Measurements from ENCODE around the gene CEP192. TPM values are rescaled to one million over a fixed set of nuclear protein-coding genes. Genes with fewer than 3 reads are reported as not detected.
A peak's percentile ranks its signal among the peaks of the same experiment; 100 is the strongest.

The CEP192 gene
- total and polyA plus RNA-seq, 5 experiments from 2014 or later = 3.0 to 40.9 (median 6.7) TPM

DNA sequence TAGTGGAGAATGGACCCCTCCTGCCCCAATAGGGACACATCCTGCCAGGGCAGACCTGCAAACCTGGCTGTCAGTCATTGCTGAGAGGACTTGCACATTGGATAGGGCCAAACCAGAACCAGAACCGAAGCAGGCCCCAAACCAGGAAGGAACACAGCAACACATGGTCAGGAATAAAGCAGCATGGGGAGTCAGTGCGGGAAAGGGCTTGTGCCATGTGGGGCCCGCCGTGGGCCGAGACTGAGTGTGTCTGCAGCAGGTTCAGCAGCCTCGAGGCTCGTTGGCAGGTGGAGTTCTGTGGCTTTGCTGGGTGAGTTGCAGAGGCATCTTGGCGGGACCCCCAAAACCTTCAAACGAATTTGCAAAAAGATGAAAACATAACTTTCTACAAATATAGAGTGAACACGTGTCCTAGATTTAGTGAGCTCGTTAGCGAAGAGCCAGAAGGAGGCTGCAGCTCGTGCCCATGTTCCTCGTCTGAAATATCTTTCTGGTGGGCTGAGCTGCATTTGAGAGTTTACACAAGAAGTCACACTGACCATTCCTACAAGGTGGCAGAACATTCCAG lies 182.5 kb downstream of the CEP192 start:
- POLR2A ChIA-PET = no interaction called here
- ATAC-seq (peak in 1 of 2 donors; percentile 35), DNase-seq (peak in 3 of 10 donors; percentile 10 to 20 (median 11))
- peaks cover 0 to under 1% (median 0%) of the 10 kb centered on the region in 3 donors for H3K36me3 Mint-ChIP-seq
- peaks cover 0 to 5% (median 0%) of the 10 kb centered on the region in 5 donors for H3K27me3 Mint-ChIP-seq
- H3K4me1 Mint-ChIP-seq = peaks cover 2 to 9% (median 6%) of the 10 kb centered on the region in 4 donors
- H3K4me3 Mint-ChIP-seq = peak overlapping the region in 5 of 10 donors; percentile 24 to 66 (median 45)
- peaks cover 0 to 13% (median 0%) of the 10 kb centered on the region in 9 donors for H3K9me3 Mint-ChIP-seq
- peak overlapping the region in 8 of 10 donors; percentile 35 to 88 (median 64) for H3K27ac Mint-ChIP-seq

Other genes starting within 250 kb of the CEP192 start
- 10 to 100 TPM; 62.7 to 71.7 TPM for gene PTPN2, start 107.1 kb upstream of the CEP192 start, total RNA-seq
- 10 to 100 TPM; 71.4 to 76.1 (median 74.2) TPM for gene PTPN2, start 107.1 kb upstream of the CEP192 start, polyA plus RNA-seq
- gene SEH1L, start 43.4 kb upstream of the CEP192 start, total RNA-seq = 10 to 100 TPM; 40.9 to 41.7 TPM
- 10 to 100 TPM; 25.5 to 37.1 (median 35.5) TPM for gene SEH1L, start 43.4 kb upstream of the CEP192 start, polyA plus RNA-seq
- 10 to 100 TPM; 52.9 to 56.8 TPM for gene LDLRAD4, start 227.4 kb downstream of the CEP192 start, total RNA-seq
- 10 to 100 TPM; 11.4 to 17.6 (median 11.4) TPM for gene LDLRAD4, start 227.4 kb downstream of the CEP192 start, polyA plus RNA-seq